Measurements from ENCODE around the gene GOLGA6L2. TPM values are rescaled to one million over a fixed set of nuclear protein-coding genes. Genes with fewer than 3 reads are reported as not detected.

GOLGA6L2 gene
- total RNA-seq, 1 donor: not detected

GRCh38 chr15:23397779-23398178, 49.3 kb downstream of the GOLGA6L2 start:
- DNase-seq (ENCODE audit: low read depth): no peak
- H3K4me3 ChIP-seq (ENCODE audit: low read depth, low read length): no peak overlapping the region
- TF ChIP-seq CTCF (IDR thresholded peaks at IDR 0.05; ENCODE audit: insufficient read depth, low read depth, low read length): no peak

GRCh38 chr15:23395832-23396231, 51.2 kb downstream of the GOLGA6L2 start:
- no peak overlapping the region for H3K4me3 ChIP-seq (ENCODE audit: low read depth, low read length)
- no peak for TF ChIP-seq CTCF (IDR thresholded peaks at IDR 0.05; ENCODE audit: insufficient read depth, low read depth, low read length)
- DNase-seq (ENCODE audit: low read depth): no peak

- TF ChIP-seq CTCF (IDR thresholded peaks at IDR 0.05; ENCODE audit: insufficient read depth, low read depth, low read length): no peak
- H3K4me3 ChIP-seq (ENCODE audit: low read depth, low read length): no peak overlapping the region
- DNase-seq (ENCODE audit: low read depth): peak; percentile 1
These were observed 51.9 kb downstream of the GOLGA6L2 start for GRCh38 chr15:23395030-23395692.

Other genes starting within 250 kb of the GOLGA6L2 start
- gene GOLGA6L26, start 113.0 kb downstream of the GOLGA6L2 start, total RNA-seq: not detected in 2 replicates
- under 0.01 TPM in 2 replicates for gene GOLGA8S, start 92.5 kb downstream of the GOLGA6L2 start, total RNA-seq
- 0.86 and 0.97 TPM in 2 replicates for gene MKRN3, start 118.4 kb upstream of the GOLGA6L2 start, total RNA-seq
- not detected in 2 replicates for gene MAGEL2, start 200.6 kb upstream of the GOLGA6L2 start, total RNA-seq
- gene NDN, start 240.1 kb upstream of the GOLGA6L2 start, total RNA-seq: 35.1 and 51.0 TPM in 2 replicates

Data from fibroblast of villous mesenchyme (primary cell).